ENCODE results near the gene PSMD6.
A peak's percentile ranks its signal among the peaks of the same experiment; 100 is the strongest.

Gene PSMD6

DNA sequence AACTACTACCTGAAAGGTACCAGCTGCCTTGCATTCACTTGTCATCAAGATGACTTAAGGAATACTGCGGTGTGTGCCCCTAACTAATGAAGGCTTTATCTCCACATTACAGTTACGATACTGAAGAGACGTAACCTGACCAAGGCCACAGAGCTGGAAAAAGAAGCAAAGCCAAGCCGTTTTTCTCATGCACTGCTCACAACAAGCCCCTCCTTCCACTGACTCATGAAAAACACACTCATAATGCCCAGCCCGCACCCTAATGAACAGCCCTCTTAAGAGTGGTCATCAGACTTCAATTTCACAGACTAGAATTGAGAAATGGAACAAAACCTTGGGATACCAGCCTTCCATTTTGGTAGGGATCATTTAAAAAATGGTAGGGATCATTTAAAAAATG is 11.6 kb downstream of the PSMD6 start:
- Histone ChIP-seq H3K4me3 (ENCODE audit: insufficient read depth in 1 of 2, low read depth in 1 of 2, low read length in 2 of 2) (no peak overlapping the region), H3K18ac (ENCODE audit: low read depth in 1 of 2, low read length in 2 of 2) (no peak overlapping the region), H3K27ac (ENCODE audit: low read length, poor library complexity, severe bottlenecking) (no peak overlapping the region), H3K4me2 (ENCODE audit: low read length, poor library complexity, severe bottlenecking) (no peak overlapping the region), H3K4ac (ENCODE audit: low read depth in 1 of 2, low read length in 2 of 2) (no peak overlapping the region), H3K9me3 (ENCODE audit: control insufficient read depth, low read length) (no peaks in the 10 kb centered on the region), H3K14ac (ENCODE audit: low read length in 2 of 2) (no peak overlapping the region), H2AFZ (ENCODE audit: low read depth, low read length) (no peak overlapping the region), H3K4me1 (ENCODE audit: control insufficient read depth, insufficient read depth, low read depth, low read length) (peaks cover 4% of the 10 kb centered on the region), H2BK15ac (ENCODE audit: low read depth, poor library complexity, severe bottlenecking) (no peak overlapping the region), H2BK120ac (ENCODE audit: low read depth, low read length) (no peak overlapping the region), H3K79me1 (replicated peaks; ENCODE audit: low read length, poor library complexity, severe bottlenecking) (peaks cover 20% of the 10 kb centered on the region), H3K9ac (ENCODE audit: low read length) (peak overlapping the region; percentile 60), H3K27me3 (ENCODE audit: control insufficient read depth in 1 of 2, insufficient read depth in 1 of 2, low read length in 2 of 2) (no peaks in the 10 kb centered on the region), H3K23ac (ENCODE audit: low read length in 2 of 2) (no peak overlapping the region), H2BK12ac (ENCODE audit: low read length in 2 of 2) (no peak overlapping the region), H4K91ac (ENCODE audit: low read length) (no peak overlapping the region), H3K36me3 (ENCODE audit: control insufficient read depth in 1 of 2, insufficient read depth in 2 of 2, low read depth in 1 of 2, low read length in 2 of 2) (peaks cover 7 to 98% of the 10 kb centered on the region in 2 experiments), H2AK5ac (ENCODE audit: low read length, severe bottlenecking) (no peak overlapping the region), H2BK5ac (ENCODE audit: low read depth, low read length, poor library complexity, severe bottlenecking) (no peak overlapping the region), H4K8ac (ENCODE audit: low read length) (peak overlapping the region; percentile 7)
- DNase-seq: peak; percentile 75
- WGBS: 85% methylated on average over 5 of the region's 5 CpGs

DNA sequence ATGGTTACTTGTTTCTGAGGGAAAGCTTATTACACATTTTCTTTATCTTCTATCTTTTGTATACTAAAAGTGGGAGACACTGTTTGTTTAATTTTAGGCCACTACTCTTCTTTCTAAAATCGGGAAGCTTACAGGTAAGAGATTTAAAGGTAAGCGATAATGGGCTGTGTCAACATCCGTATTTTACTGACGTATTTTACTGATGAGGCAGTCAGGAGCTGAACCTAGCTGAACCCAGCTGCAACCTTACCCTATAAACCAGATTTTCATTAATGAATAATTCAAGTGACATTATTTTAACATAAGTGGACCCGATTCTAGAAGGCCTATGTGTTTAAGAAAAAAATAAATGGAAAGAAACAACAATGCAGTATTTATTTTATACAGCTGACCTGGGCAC is 13.1 kb downstream of the PSMD6 start:
- no peak for DNase-seq
- H3K23ac ChIP-seq (ENCODE audit: low read length in 2 of 2): no peak overlapping the region
- peaks cover 26% of the 10 kb centered on the region for H3K79me1 ChIP-seq (replicated peaks; ENCODE audit: low read length, poor library complexity, severe bottlenecking)
- peaks cover 11 to 100% of the 10 kb centered on the region in 2 experiments for H3K36me3 ChIP-seq (ENCODE audit: control insufficient read depth in 1 of 2, insufficient read depth in 2 of 2, low read depth in 1 of 2, low read length in 2 of 2)
- no peak overlapping the region for H4K8ac ChIP-seq (ENCODE audit: low read length)
- no peak overlapping the region for H2BK15ac ChIP-seq (ENCODE audit: low read depth, poor library complexity, severe bottlenecking)
- WGBS: 100% methylated on average over 4 of the region's 5 CpGs
- no peak overlapping the region for H3K18ac ChIP-seq (ENCODE audit: low read depth in 1 of 2, low read length in 2 of 2)
- no peak overlapping the region for H3K4me3 ChIP-seq (ENCODE audit: insufficient read depth in 1 of 2, low read depth in 1 of 2, low read length in 2 of 2)
- no peak overlapping the region for H2BK12ac ChIP-seq (ENCODE audit: low read length in 2 of 2)
- no peak overlapping the region for H2AK5ac ChIP-seq (ENCODE audit: low read length, severe bottlenecking)
- H3K27me3 ChIP-seq (ENCODE audit: control insufficient read depth in 1 of 2, insufficient read depth in 1 of 2, low read length in 2 of 2): no peaks in the 10 kb centered on the region
- no peaks in the 10 kb centered on the region for H3K9me3 ChIP-seq (ENCODE audit: control insufficient read depth, low read length)
- no peak overlapping the region for H2AFZ ChIP-seq (ENCODE audit: low read depth, low read length)
- no peak overlapping the region for H3K4ac ChIP-seq (ENCODE audit: low read depth in 1 of 2, low read length in 2 of 2)
- no peak overlapping the region for H3K4me2 ChIP-seq (ENCODE audit: low read length, poor library complexity, severe bottlenecking)
- H2BK120ac ChIP-seq (ENCODE audit: low read depth, low read length): no peak overlapping the region
- no peak overlapping the region for H3K27ac ChIP-seq (ENCODE audit: low read length, poor library complexity, severe bottlenecking)
- H3K14ac ChIP-seq (ENCODE audit: low read length in 2 of 2): no peak overlapping the region
- H3K9ac ChIP-seq (ENCODE audit: low read length): no peak overlapping the region
- H4K91ac ChIP-seq (ENCODE audit: low read length): no peak overlapping the region
- H3K4me1 ChIP-seq (ENCODE audit: control insufficient read depth, insufficient read depth, low read depth, low read length): peaks cover 4% of the 10 kb centered on the region
- H2BK5ac ChIP-seq (ENCODE audit: low read depth, low read length, poor library complexity, severe bottlenecking): no peak overlapping the region

DNA sequence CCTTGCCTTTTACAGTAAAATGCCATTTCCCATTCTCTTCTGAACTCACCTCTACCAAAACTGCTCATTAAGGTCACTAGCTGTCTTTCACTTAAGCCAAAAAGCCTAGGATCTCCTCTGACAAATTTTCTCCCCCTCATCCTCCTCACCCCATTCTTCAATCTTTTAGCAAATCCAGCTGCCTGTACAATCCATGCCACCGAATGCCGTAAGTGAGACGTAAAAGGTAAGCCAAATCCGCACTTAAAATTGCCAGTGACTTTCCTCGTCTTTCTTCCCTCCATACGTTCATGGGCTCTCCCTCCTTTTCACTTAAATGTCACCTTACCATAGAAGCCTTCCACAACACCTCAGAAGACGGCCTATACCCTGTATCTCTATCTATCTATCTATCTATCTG is 13.8 kb downstream of the PSMD6 start:
- no peak overlapping the region for H3K9ac ChIP-seq (ENCODE audit: low read length)
- H3K4me1 ChIP-seq (ENCODE audit: control insufficient read depth, insufficient read depth, low read depth, low read length): peaks cover 4% of the 10 kb centered on the region
- H3K14ac ChIP-seq (ENCODE audit: low read length in 2 of 2): no peak overlapping the region
- H3K27ac ChIP-seq (ENCODE audit: low read length, poor library complexity, severe bottlenecking): peak overlapping the region; percentile 18
- no peak overlapping the region for H4K8ac ChIP-seq (ENCODE audit: low read length)
- H3K27me3 ChIP-seq (ENCODE audit: control insufficient read depth in 1 of 2, insufficient read depth in 1 of 2, low read length in 2 of 2): no peaks in the 10 kb centered on the region
- H4K91ac ChIP-seq (ENCODE audit: low read length): no peak overlapping the region
- no peak overlapping the region for H3K4me3 ChIP-seq (ENCODE audit: insufficient read depth in 1 of 2, low read depth in 1 of 2, low read length in 2 of 2)
- H3K36me3 ChIP-seq (ENCODE audit: control insufficient read depth in 1 of 2, insufficient read depth in 2 of 2, low read depth in 1 of 2, low read length in 2 of 2): peaks cover 8 to 100% of the 10 kb centered on the region in 2 experiments
- no peak overlapping the region for H3K18ac ChIP-seq (ENCODE audit: low read depth in 1 of 2, low read length in 2 of 2)
- WGBS: 90% methylated on average over 7 of the region's 7 CpGs
- H2BK12ac ChIP-seq (ENCODE audit: low read length in 2 of 2): no peak overlapping the region
- H3K9me3 ChIP-seq (ENCODE audit: control insufficient read depth, low read length): no peaks in the 10 kb centered on the region
- no peak overlapping the region for H2AFZ ChIP-seq (ENCODE audit: low read depth, low read length)
- DNase-seq: no peak
- H2BK5ac ChIP-seq (ENCODE audit: low read depth, low read length, poor library complexity, severe bottlenecking): no peak overlapping the region
- H3K79me1 ChIP-seq (replicated peaks; ENCODE audit: low read length, poor library complexity, severe bottlenecking): peaks cover 25% of the 10 kb centered on the region
- no peak overlapping the region for H2BK120ac ChIP-seq (ENCODE audit: low read depth, low read length)
- H3K4ac ChIP-seq (ENCODE audit: low read depth in 1 of 2, low read length in 2 of 2): no peak overlapping the region
- no peak overlapping the region for H3K4me2 ChIP-seq (ENCODE audit: low read length, poor library complexity, severe bottlenecking)
- no peak overlapping the region for H2AK5ac ChIP-seq (ENCODE audit: low read length, severe bottlenecking)
- no peak overlapping the region for H3K23ac ChIP-seq (ENCODE audit: low read length in 2 of 2)
- no peak overlapping the region for H2BK15ac ChIP-seq (ENCODE audit: low read depth, poor library complexity, severe bottlenecking)

DNA sequence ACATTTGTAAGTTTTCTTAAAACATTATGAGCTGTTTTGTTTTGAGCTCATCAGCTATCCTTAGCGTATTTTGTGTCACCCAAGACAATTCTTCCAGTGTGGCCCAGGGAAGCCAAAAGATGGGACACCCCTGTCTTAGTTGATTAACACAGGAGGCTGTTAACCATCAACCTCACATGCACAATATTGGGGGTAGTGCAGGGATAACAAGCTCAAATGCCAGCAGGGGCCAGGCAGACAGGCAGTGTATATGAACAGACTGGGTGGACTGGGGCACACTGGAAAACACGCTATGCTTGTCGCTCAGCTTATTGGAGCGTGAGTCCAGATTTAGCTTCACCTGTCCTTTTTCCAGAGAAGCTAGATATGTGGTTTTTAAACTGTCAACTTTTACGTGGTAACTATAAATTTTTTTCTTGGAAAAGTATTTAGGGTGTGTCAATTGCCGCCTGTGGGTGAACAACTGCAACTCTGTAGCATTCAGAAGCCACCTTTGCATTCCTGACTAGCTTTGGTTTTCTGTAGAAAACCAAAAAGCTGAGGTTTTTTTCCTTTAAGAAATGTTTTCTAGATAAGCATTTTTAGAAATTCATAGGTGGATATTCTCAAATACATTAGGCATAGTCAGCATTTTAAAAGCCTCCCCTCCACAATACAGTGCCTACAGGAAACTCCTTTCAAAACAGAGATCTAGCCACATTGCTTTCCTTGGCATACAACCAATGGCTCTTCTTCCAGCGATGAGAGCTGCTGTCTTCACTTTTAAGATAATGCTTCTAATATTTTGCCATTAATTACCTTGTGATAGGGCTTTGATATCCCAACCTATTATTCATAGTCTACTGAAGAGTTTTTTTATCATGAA is 14.6 kb downstream of the PSMD6 start:
- Histone ChIP-seq H3K79me1 (replicated peaks; ENCODE audit: low read length, poor library complexity, severe bottlenecking) (peaks cover 26% of the 10 kb centered on the region), H3K27ac (ENCODE audit: low read length, poor library complexity, severe bottlenecking) (peak overlapping the region; percentile 63), H3K9me3 (ENCODE audit: control insufficient read depth, low read length) (no peaks in the 10 kb centered on the region), H3K4ac (ENCODE audit: low read depth in 1 of 2, low read length in 2 of 2) (no peak overlapping the region), H3K23ac (ENCODE audit: low read length in 2 of 2) (no peak overlapping the region), H4K91ac (ENCODE audit: low read length) (no peak overlapping the region), H2AFZ (ENCODE audit: low read depth, low read length) (no peak overlapping the region), H2BK5ac (ENCODE audit: low read depth, low read length, poor library complexity, severe bottlenecking) (no peak overlapping the region), H3K4me3 (ENCODE audit: insufficient read depth in 1 of 2, low read depth in 1 of 2, low read length in 2 of 2) (no peak overlapping the region), H2BK12ac (ENCODE audit: low read length in 2 of 2) (no peak overlapping the region), H3K9ac (ENCODE audit: low read length) (no peak overlapping the region), H3K4me2 (ENCODE audit: low read length, poor library complexity, severe bottlenecking) (peak overlapping the region; percentile 17), H2BK15ac (ENCODE audit: low read depth, poor library complexity, severe bottlenecking) (no peak overlapping the region), H3K18ac (ENCODE audit: low read depth in 1 of 2, low read length in 2 of 2) (no peak overlapping the region), H3K36me3 (ENCODE audit: control insufficient read depth in 1 of 2, insufficient read depth in 2 of 2, low read depth in 1 of 2, low read length in 2 of 2) (peaks cover 7 to 100% of the 10 kb centered on the region in 2 experiments), H2AK5ac (ENCODE audit: low read length, severe bottlenecking) (no peak overlapping the region), H3K27me3 (ENCODE audit: control insufficient read depth in 1 of 2, insufficient read depth in 1 of 2, low read length in 2 of 2) (no peaks in the 10 kb centered on the region), H2BK120ac (ENCODE audit: low read depth, low read length) (no peak overlapping the region), H4K8ac (ENCODE audit: low read length) (no peak overlapping the region), H3K14ac (ENCODE audit: low read length in 2 of 2) (no peak overlapping the region), H3K4me1 (ENCODE audit: control insufficient read depth, insufficient read depth, low read depth, low read length) (peaks cover 4% of the 10 kb centered on the region)
- no peak for DNase-seq
- 94% methylated on average over 6 of the region's 7 CpGs for WGBS

All from mesenchymal stem cell (in vitro differentiated cells and primary cell).